H1 (cell line): ENCODE data around the gene C1QL3. TPM values are rescaled to one million over a fixed set of nuclear protein-coding genes. Genes with fewer than 3 reads are reported as not detected.
A peak's percentile ranks its signal among the peaks of the same experiment; 100 is the strongest.

Source experiments
- CTCF ChIA-PET: fragments of 300-600 bp; sonication (Branson Sonifier 250); formaldehyde crosslinking; loops from one replicate; lab custom pipeline; 2021; ENCODE audit not compliant: partially characterized antibody; lab: Charles Lee
- POLR2A ChIA-PET: fragments of 300-600 bp; sonication (Branson Sonifier 250); formaldehyde crosslinking; loops from one replicate; lab custom pipeline; 2021; ENCODE audit warnings: inconsistent platforms; ENCODE audit not compliant: partially characterized antibody; lab: Charles Lee
- DNase-seq, 2 experiments: peaks; one replicate each; pipeline versions ENCODE4 v3.0.0 to v3.0.0-alpha.2; 2010 to 2022; ENCODE audit warnings: low spot score in 2 of 2, low read depth in 1 of 2, mixed read lengths in 1 of 2
- FAIRE-seq: peaks from 2 replicates; lab custom pipeline; 2011; peaks lifted over from hg19 to GRCh38; lab: Jason Lieb, UNC
- H2AFZ ChIP-seq: 2 replicates; pipeline ENCODE4 v1.8.1; 2012; ENCODE audit warnings: low read length, inconsistent platforms
- H2AK5ac ChIP-seq: 2 replicates; pipeline ENCODE4 v1.6.1; 2013; ENCODE audit warnings: low read depth, low read length
- H2BK120ac ChIP-seq: replicated peaks from 2 replicates; pipeline ENCODE3; 2013; ENCODE audit warnings: low read depth, low read length, inconsistent platforms
- H2BK12ac ChIP-seq: 2 replicates; pipeline ENCODE4 v1.6.1; 2013; ENCODE audit warnings: low read depth, low read length
- H2BK15ac ChIP-seq: 2 replicates; pipeline ENCODE4 v1.6.1; 2013; ENCODE audit warnings: low read length
- H2BK20ac ChIP-seq: 2 replicates; pipeline ENCODE4 v1.6.1; 2013; ENCODE audit warnings: low read length
- H2BK5ac ChIP-seq: 2 replicates; pipeline ENCODE4 v1.6.1; 2013; ENCODE audit warnings: low read depth, low read length
- H3K14ac ChIP-seq: 2 replicates; pipeline ENCODE4 v1.6.1; 2013; ENCODE audit warnings: inconsistent platforms; ENCODE audit not compliant: insufficient read length
- H3K18ac ChIP-seq: 2 replicates; pipeline ENCODE4 v1.6.1; 2013; ENCODE audit warnings: low read length; ENCODE audit errors: extremely low read depth
- H3K23ac ChIP-seq: 2 replicates; pipeline ENCODE4 v1.6.1; 2013; ENCODE audit warnings: inconsistent platforms; ENCODE audit not compliant: insufficient read length
- H3K23me2 ChIP-seq: 2 replicates; pipeline ENCODE4 v1.6.1; 2013; ENCODE audit warnings: low read depth, low read length
- H3K27ac ChIP-seq: 2 replicates; pipeline ENCODE4 v1.6.1; 2011; ENCODE audit warnings: low read depth, low read length, inconsistent platforms
- H3K27me3 ChIP-seq, 4 experiments: replicated peaks in 1 of 4; 1 replicate in 1 of 4; 2 replicates in 3 of 4; pipeline versions ENCODE4 v1.6.1 to v1.8.1; 2011 to 2013; ENCODE audit warnings: low read length in 3 of 4, mild to moderate bottlenecking in 3 of 4, inconsistent platforms in 2 of 4, mixed read lengths in 2 of 4, moderate library complexity in 1 of 4; ENCODE audit not compliant: control insufficient read depth in 3 of 4, insufficient read depth in 3 of 4; ENCODE audit errors: extremely low read depth in 1 of 4
- H3K36me3 ChIP-seq, 4 experiments: 2 replicates each; pipeline versions ENCODE4 v1.6.1 to v1.8.1; 2011 to 2013; ENCODE audit warnings: mild to moderate bottlenecking in 4 of 4, low read length in 3 of 4, moderate library complexity in 2 of 4, control low read depth in 1 of 4, inconsistent platforms in 1 of 4; ENCODE audit not compliant: insufficient read depth in 4 of 4, control insufficient read depth in 2 of 4
- H3K4ac ChIP-seq: replicated peaks from 2 replicates; pipeline ENCODE3; 2013; ENCODE audit warnings: low read length, low read depth, mixed read lengths, inconsistent platforms; ENCODE audit not compliant: insufficient read length
- H3K4me1 ChIP-seq, 4 experiments: replicated peaks in 1 of 4; 1 replicate in 1 of 4; 2 replicates in 3 of 4; pipeline versions ENCODE4 v1.6.1 to v1.8.1; 2011 to 2013; ENCODE audit warnings: low read length in 3 of 4, inconsistent platforms in 2 of 4, mixed read lengths in 1 of 4; ENCODE audit not compliant: insufficient read depth in 4 of 4, control insufficient read depth in 3 of 4
- H3K4me2 ChIP-seq, 2 experiments: 2 replicates each; pipeline versions ENCODE4 v1.6.1 to v1.8.1; 2011 to 2013; ENCODE audit warnings: low read depth in 2 of 2, low read length in 2 of 2, control low read depth in 1 of 2, inconsistent platforms in 1 of 2, mild to moderate bottlenecking in 1 of 2; ENCODE audit not compliant: insufficient read depth in 1 of 2
- H3K4me3 ChIP-seq, 4 experiments: fragments of 200-600, 300-600 bp in 1 of 4; sonication (generic), shearing (Covaris generic), sonication (Bioruptor Twin) in 1 of 4; 2 replicates each; pipeline versions ENCODE4 v1.5.1 to v1.8.1; 2011 to 2016; ENCODE audit warnings: low read length in 4 of 4, low read depth in 3 of 4, control low read depth in 2 of 4, inconsistent platforms in 2 of 4, mild to moderate bottlenecking in 2 of 4, mixed read lengths in 1 of 4, moderate library complexity in 1 of 4; ENCODE audit not compliant: insufficient read depth in 2 of 4; ENCODE audit errors: extremely low read depth in 1 of 4
- H3K56ac ChIP-seq: replicated peaks from 2 replicates; pipeline ENCODE3; 2013; ENCODE audit warnings: low read depth, mild to moderate bottlenecking, mixed read lengths, low read length, inconsistent platforms; ENCODE audit not compliant: insufficient read length
- H3K79me1 ChIP-seq: 2 replicates; pipeline ENCODE4 v1.6.1; 2013; ENCODE audit warnings: low read depth, low read length, control low read depth
- H3K79me2 ChIP-seq, 2 experiments: 2 replicates each; pipeline versions ENCODE4 v1.6.1 to v1.8.1; 2012 to 2013; ENCODE audit warnings: low read length in 2 of 2, mild to moderate bottlenecking in 2 of 2, inconsistent platforms in 1 of 2; ENCODE audit not compliant: insufficient read depth in 2 of 2, control insufficient read depth in 1 of 2
- H3K9ac ChIP-seq, 4 experiments: replicated peaks in 1 of 4; 1 replicate in 1 of 4; 2 replicates in 3 of 4; pipeline versions ENCODE4 v1.6.1 to v1.8.1; 2011 to 2013; ENCODE audit warnings: low read depth in 3 of 4, low read length in 3 of 4, control low read depth in 2 of 4, mild to moderate bottlenecking in 2 of 4, moderate library complexity in 2 of 4, inconsistent platforms in 1 of 4; ENCODE audit errors: extremely low read depth in 1 of 4
- H3K9me3 ChIP-seq, 2 experiments: 2 replicates each; pipeline versions ENCODE4 v1.6.1 to v1.8.1; 2012 to 2013; ENCODE audit warnings: mild to moderate bottlenecking in 2 of 2, moderate library complexity in 2 of 2, control low read depth in 1 of 2, inconsistent platforms in 1 of 2, low read depth in 1 of 2, low read length in 1 of 2, mixed read lengths in 1 of 2; ENCODE audit not compliant: insufficient read depth in 2 of 2
- H4K20me1 ChIP-seq, 2 experiments: replicated peaks in 1 of 2; 2 replicates each; pipeline versions ENCODE3 to v1.8.1; 2011 to 2013; ENCODE audit warnings: inconsistent platforms in 2 of 2, low read length in 2 of 2, mild to moderate bottlenecking in 1 of 2; ENCODE audit not compliant: insufficient read depth in 2 of 2, control insufficient read depth in 1 of 2
- H4K5ac ChIP-seq: 2 replicates; pipeline ENCODE4 v1.6.1; 2013; ENCODE audit warnings: low read length, low read depth, mixed read lengths, inconsistent platforms; ENCODE audit not compliant: insufficient read length
- H4K8ac ChIP-seq: 2 replicates; pipeline ENCODE4 v1.8.0; 2013; ENCODE audit warnings: mild to moderate bottlenecking, moderate library complexity, low read length, inconsistent platforms; ENCODE audit not compliant: insufficient read depth; ENCODE audit errors: extremely low read depth
- H4K91ac ChIP-seq: replicated peaks from 2 replicates; pipeline ENCODE3; 2013; ENCODE audit warnings: low read length, mixed read lengths, inconsistent platforms; ENCODE audit not compliant: insufficient read length
- CBX8 ChIP-seq: fragments of 300-800, 300-1000 bp; sonication (generic); IDR thresholded peaks from 2 replicates; pipeline ENCODE4 v1.7.1; 2016; ENCODE audit warnings: low read depth, low read length, borderline replicate concordance
- CTCF ChIP-seq, 3 experiments: IDR thresholded peaks; 1 replicate in 2 of 3; 2 replicates in 1 of 3; pipeline versions ENCODE4 v1.5.1 to v1.6.1; 2011; ENCODE audit warnings: low read length in 3 of 3, mild to moderate bottlenecking in 3 of 3, inconsistent platforms in 2 of 3, low read depth in 1 of 3, moderate library complexity in 1 of 3; ENCODE audit not compliant: insufficient read depth in 1 of 3; ENCODE audit errors: control extremely low read depth in 1 of 3
- KDM4A ChIP-seq: IDR thresholded peaks from one replicate; pipeline ENCODE4 v1.7.1; 2012; ENCODE audit warnings: low read depth, mild to moderate bottlenecking, moderate library complexity, low read length, inconsistent platforms; ENCODE audit not compliant: severe bottlenecking
- MAFK ChIP-seq: IDR thresholded peaks from 2 replicates; pipeline ENCODE4 v1.6.1; 2012; ENCODE audit warnings: low read depth, mild to moderate bottlenecking, improper control_type of control experiment, low read length
- RAD21 ChIP-seq, 2 experiments: IDR thresholded peaks in 1 of 2; conservative IDR thresholded peaks in 1 of 2; 2 replicates each; pipeline ENCODE4 v1.6.1; 2011; ENCODE audit warnings: low read depth in 2 of 2, low read length in 2 of 2, improper control_type of control experiment in 1 of 2, inconsistent platforms in 1 of 2, mild to moderate bottlenecking in 1 of 2, moderate library complexity in 1 of 2
- RBBP5 ChIP-seq: IDR thresholded peaks from 2 replicates; pipeline ENCODE4 v1.7.1; 2012; ENCODE audit warnings: low read depth, mild to moderate bottlenecking, inconsistent platforms, low read length, moderate library complexity, borderline replicate concordance
- TAF1 ChIP-seq: IDR thresholded peaks from 2 replicates; pipeline ENCODE4 v1.6.1; 2011; ENCODE audit warnings: mild to moderate bottlenecking, low read depth, low read length
- YY1 ChIP-seq: IDR thresholded peaks from 2 replicates; pipeline ENCODE4 v1.6.1; 2011; ENCODE audit warnings: low read depth, mild to moderate bottlenecking, low read length
- WGBS, 2 experiments: shearing (Covaris generic) in 1 of 2; methylation state at CpG; one replicate each; pipeline versions ENCODE4 v1.1.6 to v1.1.7; 2013 to 2015; ENCODE audit warnings: low lambda C conversion rate in 2 of 2, mixed read lengths in 2 of 2, inconsistent platforms in 1 of 2, low coverage in 1 of 2, missing lambda C conversion rate in 1 of 2; ENCODE audit not compliant: insufficient replicate concordance in 2 of 2, insufficient coverage in 1 of 2, insufficient read length in 1 of 2; ENCODE audit errors: extremely low coverage in 1 of 2, missing lambda C conversion rate in 1 of 2; 5-methylcytosine and 5-hydroxymethylcytosine counted together
- polyA plus RNA-seq, 7 experiments: library from polyadenylated mRNA; depleted of rRNA in 3 of 7; stranded (reverse) in 5 of 7; unstranded in 2 of 7; fragments of >200 nt in 5 of 7; fragments of 200-250 nt in 2 of 7; gene quantifications; 1 replicate in 5 of 7; 2 replicates in 1 of 7; 4 replicates in 1 of 7; pipeline versions ENCODE4 v1.2.1 to v1.2.3, GENCODE V29; 2011 to 2013; ENCODE audit warnings: missing spikeins in 2 of 7, mixed read lengths in 2 of 7
- total RNA-seq: library from RNA; stranded (reverse); fragmentation: NEBNext Ultra II Directional; extraction: Animal tissue kit (Norgen Biotek cat#: 25700); gene quantifications from 2 replicates; pipeline ENCODE4 v1.2.1, GENCODE V29; 2021

The C1QL3 gene
- total and polyA plus RNA-seq, 2 of the 8 experiments (the other 6 are each of a cell fraction or from before 2014, with no cell fraction given): 1.0 to 1.8 TPM

GRCh38 chr10:16520900-16521299 is 779 bp downstream of the C1QL3 start:
- H3K4me1 ChIP-seq: peaks cover 4 to 14% (median 6%) of the 10 kb centered on the region in 4 experiments
- no peak for FAIRE-seq
- H2BK12ac ChIP-seq: no peak overlapping the region
- CTCF ChIA-PET: interaction anchor here (0.6 to 1.9 kb wide), 3 partner anchors 118 to 408 kb away, joined by 3 to 4 read pairs (median 3); no protein-coding TSS in a partner anchor
- no peaks in the 10 kb centered on the region for H3K79me1 ChIP-seq
- peaks cover 14 to 48% (median 35%) of the 10 kb centered on the region in 4 experiments for H3K27me3 ChIP-seq
- H4K5ac ChIP-seq: peak overlapping the region; percentile 7
- H3K9me3 ChIP-seq: no peaks in the 10 kb centered on the region
- H4K20me1 ChIP-seq: peaks cover 0 to 3% of the 10 kb centered on the region in 2 experiments
- peaks cover 7% of the 10 kb centered on the region; the same call in 1 of the 2 replicates for H3K23me2 ChIP-seq
- H2AFZ ChIP-seq: no peak overlapping the region
- no peak overlapping the region for H2BK15ac ChIP-seq
- H3K18ac ChIP-seq: no peak overlapping the region
- no peak overlapping the region for H4K91ac ChIP-seq
- POLR2A ChIA-PET: interaction anchor here (0.7 kb wide), 1 partner anchor 630 kb away, joined by 3 read pairs; no protein-coding TSS in a partner anchor
- no peak overlapping the region for H3K14ac ChIP-seq
- H2BK20ac ChIP-seq: no peak overlapping the region
- 2% methylated on average over 12 of the region's 39 CpGs; no CpG with 5 or more reads in 1 of the 2 experiments for WGBS, 2 experiments
- no peak overlapping the region for H3K4ac ChIP-seq
- H2BK120ac ChIP-seq: no peak overlapping the region
- no peak overlapping the region for H3K56ac ChIP-seq
- TF ChIP-seq TAF1 (no peak), YY1 (0 out of 2 replicates have a peak, but pooled peaks have one; percentile 12), RBBP5 (peak; percentile 79; the same call in 1 of the 2 replicates), KDM4A (peak; percentile 32), CBX8 (no peak), RAD21 (IDR thresholded peaks at IDR 0.05 in 1 of 2, conservative IDR thresholded peaks at IDR 0.05 in 1 of 2; ENCODE audit: low read depth in 2 of 2, low read length in 2 of 2) (peak; percentile 56 to 62), MAFK (no peak), CTCF (IDR thresholded peaks at IDR 0.05; ENCODE audit: control extremely low read depth in 1 of 3, insufficient read depth in 1 of 3, low read depth in 1 of 3, low read length in 3 of 3) (peak; percentile 34 to 41 (median 39))
- TF ChIP-seq, all 59 proteins: peak for 5
- Histone ChIP-seq H2BK5ac (no peak overlapping the region), H3K79me2 (no peaks in the 10 kb centered on the region), H3K27ac (no peak overlapping the region), H3K4me3 (peak overlapping the region; percentile 52 to 72 (median 60)), H4K8ac (no peak overlapping the region; the same call in 1 of the 2 replicates), H3K4me2 (peak overlapping the region; percentile 92 to 93), H3K9ac (no peak overlapping the region), H2AK5ac (no peak overlapping the region), H3K36me3 (no peaks in the 10 kb centered on the region), H3K23ac (no peak overlapping the region)
- DNase-seq: peak in 1 of 2 experiments; percentile 77
